ENCODE data around the gene EQTN. TPM values are rescaled to one million over a fixed set of nuclear protein-coding genes. Genes with fewer than 3 reads are reported as not detected.

Gene EQTN
- total and polyA plus RNA-seq, 10 of the 15 experiments (the other 5 are each of a cell fraction or from before 2014, with no cell fraction given), result not detected

- Histone ChIP-seq H3K4me3 (no peak overlapping the region), H3K9ac (ENCODE audit: control insufficient read depth, insufficient read depth, low read length) (no peak overlapping the region), H3K27me3 (replicated peaks in 1 of 2; ENCODE audit: control insufficient read depth in 2 of 2, insufficient read depth in 2 of 2, low read length in 1 of 2) (no peaks in the 10 kb centered on the region), H3K4me2 (ENCODE audit: control insufficient read depth, insufficient read depth) (no peak overlapping the region), H4K20me1 (ENCODE audit: control insufficient read depth, insufficient read depth) (no peaks in the 10 kb centered on the region), H3K9me3 (replicated peaks; ENCODE audit: control insufficient read depth, insufficient read depth, low read length) (no peaks in the 10 kb centered on the region), H3K36me3 (ENCODE audit: control insufficient read depth in 2 of 2, insufficient read depth in 2 of 2, low read length in 1 of 2) (no peaks in the 10 kb centered on the region), H3K79me2 (ENCODE audit: control insufficient read depth, insufficient read depth, low read length) (no peaks in the 10 kb centered on the region), H2AFZ (ENCODE audit: control insufficient read depth, low read depth, low read length) (peak overlapping the region; percentile 20; the same call in 1 of the 2 replicates), H3K4me1 (ENCODE audit: control insufficient read depth, insufficient read depth, low read length) (no peaks in the 10 kb centered on the region), H3K27ac (ENCODE audit: control insufficient read depth, insufficient read depth) (no peak overlapping the region)
- FAIRE-seq (peak; percentile 74), ATAC-seq (peak; percentile 72), DNase-seq (ENCODE audit: low read depth, low spot score) (no peak)
- no TSS peak for BruUV-seq (replicated peaks)
- 59% methylated on average over 12 of the region's 12 CpGs for WGBS (ENCODE audit: insufficient coverage, insufficient replicate concordance, low lambda C conversion rate, missing lambda C conversion rate)
- intact Hi-C loops (cut with micrococcal nuclease; ENCODE audit: unreplicated experiment), result loop anchor here (1.0 to 5.0 kb wide), 3 partner anchors 28 to 534 kb away; no protein-coding TSS in a partner anchor
- CTCF ChIA-PET, result interaction anchor here (0.6 to 3.1 kb wide), 16 partner anchors 12 to 1779 kb away, joined by 3 to 14 read pairs (median 4); partner anchors contain the start of gene CAAP1
- POLR2A ChIA-PET, result no interaction called here
- RAD21 ChIA-PET (ENCODE audit: unreplicated experiment), result interaction anchor here (0.6 to 1.4 kb wide), 3 partner anchors 17 to 237 kb away, joined by 3 to 8 read pairs (median 4); no protein-coding TSS in a partner anchor
- TF ChIP-seq MYB (IDR thresholded peaks at IDR 0.05; ENCODE audit: borderline replicate concordance, low read depth, low read length), result no peak
- peak; percentile 41; the same call in 1 of the 2 replicates for TF ChIP-seq SMC3 (IDR thresholded peaks at IDR 0.05; ENCODE audit: borderline replicate concordance, low read length)
- peak; percentile 81 for TF ChIP-seq RAD21 (IDR thresholded peaks at IDR 0.05; ENCODE audit: insufficient read depth, low read depth, low read length)
- TF ChIP-seq CTCF (IDR thresholded peaks at IDR 0.05 in 2 of 3, conservative IDR thresholded peaks at IDR 0.05 in 1 of 3; ENCODE audit: control insufficient read depth in 2 of 3, extremely low read depth in 1 of 3, insufficient read depth in 1 of 3, low read depth in 3 of 3, low read length in 3 of 3), result peak; percentile 49 to 66 (median 64); a peak in 5 of 6 replicates
- in situ Hi-C loops (cut with MboI), result loop anchor here (5.0 to 10.0 kb wide), 2 partner anchors 244 to 532 kb away; no protein-coding TSS in a partner anchor
- SMC1A ChIA-PET (ENCODE audit: uncharacterized antibody, unreplicated experiment), result interaction anchor here (0.7 to 1.4 kb wide), 3 partner anchors 27 to 535 kb away, joined by 3 to 4 read pairs (median 3); no protein-coding TSS in a partner anchor
These were observed 20.5 kb downstream of the EQTN start for GRCh38 chr9:27276193-27277030.
